Measurements from ENCODE around the gene CDH3.

DNA sequence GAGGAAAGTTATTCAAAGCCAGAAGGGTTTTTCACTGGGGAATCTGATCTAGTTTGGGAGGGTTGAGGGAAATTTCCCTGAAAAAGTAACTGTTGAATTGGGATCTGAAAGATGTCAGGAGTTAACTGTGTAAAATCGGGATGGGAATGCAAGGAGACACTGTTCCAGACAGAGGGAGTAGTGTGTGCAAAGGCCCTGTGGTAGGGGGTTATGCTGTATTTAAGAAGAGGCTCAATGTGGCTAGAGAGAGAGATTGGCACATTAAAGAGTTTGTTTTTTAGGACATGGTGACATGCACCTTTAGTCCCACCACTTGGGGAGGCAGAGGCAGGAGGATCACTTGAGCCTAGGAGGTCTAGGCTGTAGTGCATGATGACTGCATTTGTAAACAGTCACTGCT, 16.9 kb downstream of the CDH3 start:
- no peak for TF ChIP-seq CTCF (conservative IDR thresholded peaks at IDR 0.05; ENCODE audit: low read depth, low read length)
- no peak for TF ChIP-seq EZH2phosphoT487 (IDR thresholded peaks at IDR 0.05; ENCODE audit: borderline replicate concordance, low read length)
- TF ChIP-seq EZH2 (IDR thresholded peaks at IDR 0.05; ENCODE audit: low read length, unreplicated experiment), result no peak

Data from PC-3 (cell line).